Effector memory CD8-positive, alpha-beta T cell (primary cell): Measurements from ENCODE around the gene IPO7.
"Not testable (repeated sequence)": the region's sequence is repeated elsewhere in the genome, so short reads cannot be mapped to it uniquely, and the experiment has no call there.

Source experiments
- ATAC-seq: fragments of 150-1000 bp; cut with Tn5 transposase; replicated peaks from 2 replicates; pipeline ENCODE4 v1.10.0; 2021; ENCODE audit warnings: mild to moderate bottlenecking, moderate library complexity
- DNase-seq, 3 experiments: peaks; one replicate each; pipeline ENCODE4 v3.0.0; 2021
- H3K27ac Mint-ChIP-seq, 2 donors: one replicate each; pipeline ENCODE4 v1.8.0; 2022; ENCODE audit warnings: mild to moderate bottlenecking in 2 of 2, mixed read lengths in 2 of 2, moderate library complexity in 2 of 2
- H3K27me3 Mint-ChIP-seq, 2 donors: one replicate each; pipeline ENCODE4 v1.8.0; 2022; ENCODE audit warnings: mixed read lengths in 2 of 2
- H3K36me3 Mint-ChIP-seq: one replicate; pipeline ENCODE4 v1.8.0; 2022; ENCODE audit warnings: mild to moderate bottlenecking, moderate library complexity, mixed read lengths; ENCODE audit not compliant: insufficient read depth
- H3K4me1 Mint-ChIP-seq, 2 donors: one replicate each; pipeline ENCODE4 v1.8.0; 2022; ENCODE audit warnings: low read depth in 2 of 2, mixed read lengths in 2 of 2
- H3K4me3 Mint-ChIP-seq, 2 donors: one replicate each; pipeline ENCODE4 v1.8.0; 2022; ENCODE audit warnings: mild to moderate bottlenecking in 2 of 2, mixed read lengths in 2 of 2, moderate library complexity in 2 of 2
- H3K9me3 Mint-ChIP-seq, 2 donors: one replicate each; pipeline ENCODE4 v1.8.0; 2022; ENCODE audit warnings: mixed read lengths in 2 of 2

Gene IPO7

GRCh38 chr11:9379041-9379440 lies 5.4 kb upstream of the IPO7 start:
- Mint-ChIP-seq H3K27ac (no peak overlapping the region), H3K4me1 (peaks cover under 1% of the 10 kb centered on the region in 2 donors), H3K9me3 (no peaks in the 10 kb centered on the region), H3K27me3 (no peaks in the 10 kb centered on the region), H3K36me3 (peaks cover 3% of the 10 kb centered on the region), H3K4me3 (no peak overlapping the region)
- no peak for DNase-seq
- no peak for ATAC-seq

- peaks cover 10 to 16% of the 10 kb centered on the region in 2 donors for H3K4me1 Mint-ChIP-seq
- DNase-seq (no peak), ATAC-seq (no peak)
- no peak overlapping the region for H3K4me3 Mint-ChIP-seq
- peaks cover 8% of the 10 kb centered on the region for H3K36me3 Mint-ChIP-seq
- no peaks in the 10 kb centered on the region for H3K27me3 Mint-ChIP-seq
- no peaks in the 10 kb centered on the region for H3K9me3 Mint-ChIP-seq
- no peak overlapping the region for H3K27ac Mint-ChIP-seq
These were observed 3.7 kb upstream of the IPO7 start for GRCh38 chr11:9380773-9381172.

- Mint-ChIP-seq H3K36me3 (peaks cover 13% of the 10 kb centered on the region), H3K27me3 (no peaks in the 10 kb centered on the region), H3K27ac (peak overlapping the region; percentile 95), H3K4me1 (peaks cover 13 to 39% of the 10 kb centered on the region in 2 donors), H3K4me3 (peak overlapping the region; percentile 97 to 98), H3K9me3 (no peaks in the 10 kb centered on the region)
- no peak for ATAC-seq
- DNase-seq = no peak
These were observed 961 bp downstream of the IPO7 start for GRCh38 chr11:9385327-9385899.

GRCh38 chr11:9386086-9386485 lies 1.6 kb downstream of the IPO7 start:
- ATAC-seq (no peak), DNase-seq (no peak)
- Mint-ChIP-seq H3K9me3 (no peaks in the 10 kb centered on the region), H3K27me3 (no peaks in the 10 kb centered on the region), H3K27ac (peak overlapping the region in 1 of 2 donors; percentile 95), H3K4me1 (peaks cover 13 to 39% of the 10 kb centered on the region in 2 donors), H3K4me3 (peak overlapping the region; percentile 8 to 97), H3K36me3 (peaks cover 13% of the 10 kb centered on the region)

- no peaks in the 10 kb centered on the region for H3K27me3 Mint-ChIP-seq
- peaks cover 13 to 39% of the 10 kb centered on the region in 2 donors for H3K4me1 Mint-ChIP-seq
- H3K4me3 Mint-ChIP-seq = peak overlapping the region in 1 of 2 donors; percentile 30
- ATAC-seq (no peak), DNase-seq (no peak)
- peaks cover 17% of the 10 kb centered on the region for H3K36me3 Mint-ChIP-seq
- no peaks in the 10 kb centered on the region for H3K9me3 Mint-ChIP-seq
- H3K27ac Mint-ChIP-seq = no peak overlapping the region
These were observed 2.4 kb downstream of the IPO7 start for GRCh38 chr11:9386901-9387300.

GRCh38 chr11:9396310-9396709 lies 11.9 kb downstream of the IPO7 start:
- peaks cover 28 to 43% of the 10 kb centered on the region in 2 donors for H3K4me1 Mint-ChIP-seq
- H3K27ac Mint-ChIP-seq = no peak overlapping the region
- peaks cover 21% of the 10 kb centered on the region for H3K36me3 Mint-ChIP-seq
- no peaks in the 10 kb centered on the region for H3K9me3 Mint-ChIP-seq
- no peak overlapping the region for H3K4me3 Mint-ChIP-seq
- ATAC-seq (no peak), DNase-seq (no peak)
- no peaks in the 10 kb centered on the region for H3K27me3 Mint-ChIP-seq

GRCh38 chr11:9396752-9397151 lies 12.3 kb downstream of the IPO7 start:
- peaks cover 18% of the 10 kb centered on the region for H3K36me3 Mint-ChIP-seq

GRCh38 chr11:9397746-9398680 lies 13.6 kb downstream of the IPO7 start:
- ATAC-seq = no peak
- DNase-seq = no peak
- H3K4me3 Mint-ChIP-seq = no peak overlapping the region
- H3K27me3 Mint-ChIP-seq = no peaks in the 10 kb centered on the region
- peaks cover 17% of the 10 kb centered on the region for H3K36me3 Mint-ChIP-seq
- peak overlapping the region in 1 of 2 donors; percentile 60 for H3K27ac Mint-ChIP-seq
- H3K4me1 Mint-ChIP-seq = peaks cover 26 to 46% of the 10 kb centered on the region in 2 donors
- H3K9me3 Mint-ChIP-seq = no peaks in the 10 kb centered on the region

More at GRCh38 chr11:9396752-9397151, 12.3 kb downstream of the IPO7 start:
- H3K9me3 Mint-ChIP-seq = no peaks in the 10 kb centered on the region
- DNase-seq (no peak), ATAC-seq (no peak)
- no peak overlapping the region for H3K4me3 Mint-ChIP-seq
- no peaks in the 10 kb centered on the region for H3K27me3 Mint-ChIP-seq
- H3K4me1 Mint-ChIP-seq = peaks cover 28 to 44% of the 10 kb centered on the region in 2 donors
- no peak overlapping the region for H3K27ac Mint-ChIP-seq

GRCh38 chr11:9399466-9399865 lies 15.0 kb downstream of the IPO7 start:
- DNase-seq = no peak
- Mint-ChIP-seq H3K27ac (peak overlapping the region; percentile 9 to 73), H3K4me1 (peaks cover 23 to 43% of the 10 kb centered on the region in 2 donors)

GRCh38 chr11:9401884-9402283 lies 17.4 kb downstream of the IPO7 start:
- not testable (repeated sequence) for H3K4me3 Mint-ChIP-seq, H3K27me3 Mint-ChIP-seq, H3K9me3 Mint-ChIP-seq, DNase-seq, ATAC-seq
- H3K27ac Mint-ChIP-seq = peak overlapping the region; percentile 41 to 75
- peaks cover 51% of the 10 kb centered on the region for H3K36me3 Mint-ChIP-seq
- peaks cover 20 to 42% of the 10 kb centered on the region in 2 donors for H3K4me1 Mint-ChIP-seq

More at GRCh38 chr11:9399466-9399865, 15.0 kb downstream of the IPO7 start:
- Mint-ChIP-seq H3K4me3 (no peak overlapping the region), H3K27me3 (no peaks in the 10 kb centered on the region), H3K9me3 (no peaks in the 10 kb centered on the region), H3K36me3 (peaks cover 26% of the 10 kb centered on the region)
- ATAC-seq = no peak

GRCh38 chr11:9428706-9429105 lies 44.3 kb downstream of the IPO7 start:
- Mint-ChIP-seq H3K36me3 (peaks cover 88% of the 10 kb centered on the region), H3K27me3 (no peaks in the 10 kb centered on the region), H3K27ac (no peak overlapping the region), H3K9me3 (no peaks in the 10 kb centered on the region), H3K4me1 (no peaks in the 10 kb centered on the region), H3K4me3 (no peak overlapping the region)
- DNase-seq = no peak
- no peak for ATAC-seq

GRCh38 chr11:9438611-9439010 lies 54.2 kb downstream of the IPO7 start:
- Mint-ChIP-seq H3K27me3 (no peaks in the 10 kb centered on the region), H3K4me3 (no peak overlapping the region), H3K36me3 (peaks cover 91% of the 10 kb centered on the region), H3K4me1 (no peaks in the 10 kb centered on the region), H3K27ac (no peak overlapping the region), H3K9me3 (no peaks in the 10 kb centered on the region)
- DNase-seq (no peak), ATAC-seq (no peak)

GRCh38 chr11:9446230-9446629 lies 61.8 kb downstream of the IPO7 start:
- no peaks in the 10 kb centered on the region for H3K9me3 Mint-ChIP-seq
- ATAC-seq = no peak
- peaks cover 58% of the 10 kb centered on the region for H3K36me3 Mint-ChIP-seq
- H3K27me3 Mint-ChIP-seq = no peaks in the 10 kb centered on the region
- H3K4me1 Mint-ChIP-seq = peaks cover 0 to 3% of the 10 kb centered on the region in 2 donors
- DNase-seq = no peak
- no peak overlapping the region for H3K27ac Mint-ChIP-seq
- H3K4me3 Mint-ChIP-seq = no peak overlapping the region
